Epidermal melanocyte (primary cell): ENCODE measurements around the gene TEX50.
"Not testable (repeated sequence)": the region's sequence is repeated elsewhere in the genome, so short reads cannot be mapped to it uniquely, and the experiment has no call there.

ENCODE experiments used
- DNase-seq: peaks from one replicate; pipeline ENCODE4 v3.0.0; 2011; ENCODE audit warnings: low spot score; ENCODE audit not compliant: insufficient read length

Gene TEX50

DNA sequence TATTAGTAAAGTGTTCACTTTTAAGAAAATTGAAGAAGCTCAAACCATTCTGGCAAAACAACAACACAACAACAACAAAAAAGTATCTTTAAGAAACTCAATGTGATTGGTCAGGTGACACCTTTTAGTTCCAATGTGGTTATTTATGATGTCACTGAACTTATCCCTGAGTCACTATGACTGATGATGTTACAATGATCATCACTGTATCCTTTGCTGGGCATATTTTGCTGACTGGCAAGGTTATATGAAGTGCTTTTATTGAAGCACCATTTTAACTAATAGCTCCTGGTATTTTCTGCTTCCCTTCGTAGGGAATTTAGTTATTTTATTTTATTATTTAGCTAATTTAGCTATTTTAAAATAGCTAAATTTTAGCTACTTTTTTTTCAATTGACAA is at the start of gene TEX50:
TEX50 (plus strand) TSS at position 223 of the 400 bp plus-strand sequence. CDS start 184 bp downstream, outside the sequence.
- DNase-seq: no peak

DNA sequence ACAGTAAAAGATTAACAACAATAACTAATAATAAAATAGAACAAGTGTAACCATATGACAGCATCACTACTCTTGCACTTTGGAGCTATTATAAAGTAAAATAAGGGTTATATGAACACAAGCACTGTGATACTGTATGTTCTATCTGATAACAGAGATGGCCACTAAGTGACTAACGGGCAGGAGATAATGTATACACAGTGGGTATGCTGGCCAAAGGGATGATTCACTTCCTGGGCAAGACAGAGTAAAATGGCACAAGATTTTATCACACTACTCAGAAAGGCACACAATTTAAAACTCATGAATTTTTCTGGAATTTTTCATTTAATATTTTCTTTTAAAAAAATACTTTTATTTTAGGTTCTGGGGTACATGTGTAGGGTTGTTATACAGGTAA is 44.6 kb upstream of the TEX50 start:
- no peak for DNase-seq

DNA sequence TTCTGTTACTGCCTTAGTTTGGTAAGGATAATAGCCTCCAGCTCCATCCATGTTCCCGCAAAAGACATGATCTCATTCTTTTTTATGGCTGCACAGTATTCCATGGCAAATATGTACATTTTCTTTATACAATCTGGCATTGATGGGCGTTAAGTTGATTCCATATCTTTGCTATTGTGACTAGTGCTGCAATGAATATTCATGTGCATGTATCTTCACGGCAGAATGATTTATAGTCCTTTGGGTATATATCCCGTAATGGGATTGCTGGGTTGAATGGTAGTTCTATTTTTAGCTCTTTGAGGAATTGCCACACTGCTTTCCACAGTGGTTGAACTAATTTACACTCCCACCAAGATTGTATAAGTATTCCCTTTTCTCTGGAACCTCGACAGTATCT is 44.0 kb upstream of the TEX50 start:
- DNase-seq: not testable (repeated sequence)

- DNase-seq: no peak
Observed at GRCh38 chr1:173596097-173596825, 38.9 kb upstream of the TEX50 start.

- DNase-seq: no peak
Observed at GRCh38 chr1:173601588-173601987, 33.5 kb upstream of the TEX50 start.

- DNase-seq: no peak
Observed at GRCh38 chr1:173603056-173603591, 32.0 kb upstream of the TEX50 start, which contains the start of gene SLC9C2. Gene SLC9C2 (minus strand): TSS chr1:173603072. CDS start chr1:173601776, 1,296 bp downstream.

GRCh38 chr1:173608503-173609216 is 26.5 kb upstream of the TEX50 start:
- no peak for DNase-seq

DNA sequence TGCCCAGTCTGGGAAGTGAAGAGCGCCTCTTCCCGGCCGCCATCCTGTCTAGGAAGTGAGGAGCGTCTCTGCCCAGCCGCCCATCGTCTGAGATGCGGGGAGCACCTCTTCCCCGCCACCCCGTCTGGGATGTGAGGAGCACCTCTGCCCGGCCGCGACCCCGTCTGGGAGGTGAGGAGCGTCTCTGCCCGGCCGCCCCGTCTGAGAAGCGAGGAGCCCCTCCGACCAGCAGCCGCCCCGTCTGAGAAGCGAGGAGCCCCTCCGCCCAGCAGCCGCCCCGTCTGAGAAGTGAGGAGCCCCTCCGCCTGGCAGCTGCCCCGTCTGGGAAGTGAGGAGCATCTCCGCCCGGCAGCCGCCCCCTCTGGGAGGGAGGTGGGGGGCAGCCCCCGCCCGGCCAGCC is 22.1 kb upstream of the TEX50 start:
- not testable (repeated sequence) for DNase-seq

- DNase-seq: no peak
Observed at GRCh38 chr1:173616859-173617258, 18.3 kb upstream of the TEX50 start.

DNA sequence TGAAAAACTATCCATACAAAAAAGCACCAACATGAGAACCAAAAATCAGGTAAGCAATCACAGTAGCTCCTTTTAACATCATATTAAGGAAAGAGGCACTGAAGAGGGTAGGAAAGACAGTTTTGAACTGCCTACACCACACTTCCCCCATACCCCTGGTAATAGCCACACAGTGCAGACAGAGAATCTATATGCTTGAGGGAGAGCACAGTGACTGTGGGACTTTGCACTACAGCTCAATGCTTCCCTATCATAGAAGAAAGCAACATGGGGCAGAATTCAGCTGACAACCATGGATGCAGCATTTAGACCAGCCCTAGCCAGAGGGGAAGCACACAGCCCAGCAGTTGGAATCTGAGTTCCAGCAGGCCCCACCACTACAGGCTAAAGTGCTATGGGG is 7.9 kb upstream of the TEX50 start:
- DNase-seq: no peak

- no peak for DNase-seq
Observed at GRCh38 chr1:173628888-173629287, 6.2 kb upstream of the TEX50 start.

- DNase-seq: not testable (repeated sequence)
Observed at GRCh38 chr1:173637236-173638042, 2.3 kb downstream of the TEX50 start.

DNA sequence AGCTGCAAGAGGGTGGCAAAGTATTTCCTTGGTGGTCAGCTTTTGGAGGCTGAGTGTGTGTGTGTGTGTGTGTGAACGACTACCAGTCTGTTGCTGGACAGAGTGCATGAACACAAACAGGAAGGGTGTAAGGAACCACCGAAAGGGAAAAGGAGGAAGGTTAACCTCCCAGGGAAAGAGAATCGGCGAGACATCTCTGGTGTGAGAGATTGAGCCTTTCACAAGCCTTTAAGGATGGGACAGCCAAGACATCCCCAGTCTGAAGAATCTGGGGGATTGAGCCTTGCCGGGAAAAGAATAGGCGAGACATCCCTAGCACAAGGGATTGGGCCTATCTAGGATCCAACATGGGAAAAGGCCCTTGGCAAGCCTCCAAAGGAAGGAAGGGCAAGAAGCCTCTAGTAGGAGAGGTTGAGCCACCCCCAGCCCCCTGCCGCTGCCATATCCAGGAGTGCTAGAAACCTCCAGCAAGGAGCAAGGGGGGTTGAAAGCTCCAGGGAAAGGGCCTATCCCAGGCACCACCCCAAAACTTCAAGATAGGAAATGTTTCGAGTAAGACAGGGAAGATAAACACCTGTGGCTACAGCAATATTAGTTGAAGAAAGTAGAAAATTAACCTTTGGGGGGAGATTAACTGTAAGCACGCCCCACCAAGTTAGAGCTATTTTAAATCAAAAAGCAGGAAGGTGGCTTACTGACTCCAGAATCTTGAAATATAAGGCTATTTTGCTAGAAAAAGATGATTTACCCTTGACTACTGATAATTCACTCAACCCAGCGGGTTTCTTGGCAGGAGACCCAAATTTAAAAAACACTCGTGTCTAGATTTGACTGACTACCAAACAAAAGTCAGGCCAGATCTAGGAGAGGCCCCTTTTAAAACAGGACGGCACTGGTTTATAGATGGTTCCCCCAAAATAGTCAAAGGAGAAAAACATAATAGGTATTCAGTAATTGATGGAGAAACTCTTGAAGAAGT is 3.2 kb downstream of the TEX50 start:
- DNase-seq: no peak

- DNase-seq: no peak
Observed at GRCh38 chr1:173639102-173639501, 4.0 kb downstream of the TEX50 start.

- not testable (repeated sequence) for DNase-seq
Observed at GRCh38 chr1:173642450-173643139, 7.5 kb downstream of the TEX50 start.

DNA sequence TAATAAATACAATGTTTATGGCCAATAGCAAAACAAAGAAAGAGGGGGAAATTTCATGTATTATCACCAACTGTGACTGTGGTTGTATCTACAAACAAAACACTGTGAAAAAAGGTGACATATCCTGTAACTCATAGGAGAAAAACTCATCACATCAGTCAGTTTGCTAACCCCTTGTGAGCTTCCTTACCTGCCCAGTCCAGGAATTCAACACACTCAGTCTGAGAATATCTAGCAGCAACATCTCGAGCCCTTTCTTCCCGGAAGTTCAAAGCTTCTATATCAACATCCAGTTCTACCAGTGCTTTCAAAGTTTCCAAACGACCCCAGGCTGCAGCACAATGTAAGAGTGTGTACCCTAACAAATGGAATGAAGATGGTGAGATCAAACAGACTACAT is 11.5 kb downstream of the TEX50 start:
- DNase-seq: no peak

DNA sequence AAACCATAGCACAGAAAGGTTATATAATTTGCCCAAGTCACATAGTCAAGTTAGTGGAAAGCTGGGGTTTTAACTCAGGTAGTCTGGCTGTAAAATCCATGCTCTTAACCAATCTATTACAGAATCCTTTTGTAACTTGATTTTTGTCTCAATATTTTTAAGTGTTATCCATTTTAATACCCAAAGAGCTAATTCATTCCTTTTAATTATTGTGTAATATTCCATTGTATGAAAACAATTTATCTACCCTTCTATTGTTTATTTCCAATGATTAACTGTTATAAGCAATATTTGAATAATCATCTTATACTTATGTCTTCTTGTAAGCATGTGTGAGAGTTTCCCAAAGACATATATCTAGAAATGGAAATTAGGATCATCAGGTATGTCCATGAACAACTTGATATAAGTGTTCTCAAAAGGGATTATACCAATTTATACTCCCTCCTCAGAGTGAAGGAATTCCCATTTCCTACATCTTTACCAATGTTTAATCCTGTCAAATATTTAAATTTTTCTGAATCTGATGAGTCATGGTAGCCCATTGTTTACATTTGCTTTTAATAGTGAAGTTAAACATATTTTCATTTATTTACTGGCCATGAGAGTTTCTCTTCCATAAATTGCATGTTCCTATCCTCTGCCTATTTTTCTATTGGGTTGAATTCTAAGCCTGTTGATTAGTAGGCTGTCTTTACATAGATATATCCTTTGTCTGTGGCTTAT is 13.9 kb downstream of the TEX50 start:
- no peak for DNase-seq

GRCh38 chr1:173660306-173660705 is 25.2 kb downstream of the TEX50 start:
- DNase-seq: no peak

- no peak for DNase-seq
Observed at GRCh38 chr1:173661271-173661670, 26.1 kb downstream of the TEX50 start.
